OCI-LY3 (cell line): ENCODE data around the gene DOK7.

ENCODE experiments used
- EZH2phosphoT487 ChIP-seq: fragments of 200-600 bp; shearing (Covaris generic); IDR thresholded peaks from 2 replicates; pipeline ENCODE4 v1.6.1; 2018; ENCODE audit warnings: antibody characterized with exemption, mixed run types, low read depth
- TF ChIP-seq, protein P1 (sequence below): fragments of 200-600, 300-600 bp; sonication (generic); IDR thresholded peaks from 2 replicates; pipeline ENCODE4 v1.5.1; 2014; ENCODE audit warnings: antibody characterized with exemption, low read length, low read depth

GRCh38 chr4:3432381-3432790, 30.7 kb upstream of the DOK7 start:
- TF ChIP-seq EZH2phosphoT487, result no peak
- TF ChIP-seq, protein P1, sequence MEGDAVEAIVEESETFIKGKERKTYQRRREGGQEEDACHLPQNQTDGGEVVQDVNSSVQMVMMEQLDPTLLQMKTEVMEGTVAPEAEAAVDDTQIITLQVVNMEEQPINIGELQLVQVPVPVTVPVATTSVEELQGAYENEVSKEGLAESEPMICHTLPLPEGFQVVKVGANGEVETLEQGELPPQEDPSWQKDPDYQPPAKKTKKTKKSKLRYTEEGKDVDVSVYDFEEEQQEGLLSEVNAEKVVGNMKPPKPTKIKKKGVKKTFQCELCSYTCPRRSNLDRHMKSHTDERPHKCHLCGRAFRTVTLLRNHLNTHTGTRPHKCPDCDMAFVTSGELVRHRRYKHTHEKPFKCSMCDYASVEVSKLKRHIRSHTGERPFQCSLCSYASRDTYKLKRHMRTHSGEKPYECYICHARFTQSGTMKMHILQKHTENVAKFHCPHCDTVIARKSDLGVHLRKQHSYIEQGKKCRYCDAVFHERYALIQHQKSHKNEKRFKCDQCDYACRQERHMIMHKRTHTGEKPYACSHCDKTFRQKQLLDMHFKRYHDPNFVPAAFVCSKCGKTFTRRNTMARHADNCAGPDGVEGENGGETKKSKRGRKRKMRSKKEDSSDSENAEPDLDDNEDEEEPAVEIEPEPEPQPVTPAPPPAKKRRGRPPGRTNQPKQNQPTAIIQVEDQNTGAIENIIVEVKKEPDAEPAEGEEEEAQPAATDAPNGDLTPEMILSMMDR, result no peak
